Loucy (cell line): Measurements from ENCODE around the gene ANXA3.

ENCODE experiments used
- H2AFZ ChIP-seq: fragments of 200-600 bp; sonication (generic); 2 replicates; pipeline ENCODE4 v1.6.0; 2016; ENCODE audit warnings: antibody characterized with exemption, mild to moderate bottlenecking, low read length, moderate library complexity
- H3F3A ChIP-seq: fragments of 200-600 bp; 2 replicates; pipeline ENCODE4 v1.6.0; 2016; ENCODE audit warnings: antibody characterized with exemption, low read depth, mild to moderate bottlenecking
- H3K27me3 ChIP-seq: fragments of 200-600 bp; sonication (generic); 2 replicates; pipeline ENCODE4 v1.6.1; 2014; ENCODE audit warnings: low read length, mild to moderate bottlenecking; ENCODE audit not compliant: insufficient read depth, poor library complexity, severe bottlenecking
- H3K36me3 ChIP-seq: fragments of 200-600 bp; sonication (generic); 2 replicates; pipeline ENCODE4 v1.6.1; 2016; ENCODE audit warnings: low read length; ENCODE audit not compliant: insufficient read depth
- H3K4me1 ChIP-seq: fragments of 200-600 bp; sonication (generic); 2 replicates; pipeline ENCODE4 v1.5.1; 2014; ENCODE audit warnings: low read length, mild to moderate bottlenecking; ENCODE audit not compliant: insufficient read depth, poor library complexity, severe bottlenecking
- H3K4me2 ChIP-seq: fragments of 200-600 bp; sonication (generic); 2 replicates; pipeline ENCODE4 v1.6.0; 2014; ENCODE audit warnings: antibody characterized with exemption, low read length, low read depth, mild to moderate bottlenecking; ENCODE audit not compliant: poor library complexity, severe bottlenecking
- H3K4me3 ChIP-seq: fragments of 200-600 bp; sonication (generic); 2 replicates; pipeline ENCODE4 v1.5.1; 2014; ENCODE audit warnings: low read length, mild to moderate bottlenecking, mixed read lengths; ENCODE audit not compliant: poor library complexity, severe bottlenecking
- H3K79me2 ChIP-seq: fragments of 200-600 bp; sonication (generic); 2 replicates; pipeline ENCODE4 v1.6.1; 2014; ENCODE audit warnings: low read length; ENCODE audit not compliant: insufficient read depth
- H3K9ac ChIP-seq: fragments of 200-600 bp; sonication (generic); 2 replicates; pipeline ENCODE4 v1.6.0; 2014; ENCODE audit warnings: mild to moderate bottlenecking, low read depth, low read length, moderate library complexity; ENCODE audit not compliant: poor library complexity, severe bottlenecking
- H3K9me2 ChIP-seq: fragments of 200-600 bp; sonication (generic); replicated peaks from 2 replicates; pipeline ENCODE4 v1.6.1; 2016; ENCODE audit warnings: low read depth, low read length, mixed read lengths
- H3K9me3 ChIP-seq: fragments of 200-600 bp; sonication (generic); 2 replicates; pipeline ENCODE4 v1.6.1; 2014; ENCODE audit warnings: mild to moderate bottlenecking, antibody characterized with exemption, low read length, low read depth; ENCODE audit not compliant: insufficient read depth
- H4K20me1 ChIP-seq: fragments of 200-600 bp; sonication (generic); 2 replicates; pipeline ENCODE4 v1.6.0; 2014; ENCODE audit warnings: antibody characterized with exemption, low read length, mild to moderate bottlenecking; ENCODE audit not compliant: insufficient read depth, poor library complexity, severe bottlenecking
- CTCF ChIP-seq: fragments of 200-600 bp; sonication (generic); conservative IDR thresholded peaks from 2 replicates; pipeline ENCODE4 v1.5.1; 2014; ENCODE audit warnings: mild to moderate bottlenecking, antibody characterized with exemption, low read length
- EZH2phosphoT487 ChIP-seq: fragments of 200-600 bp; IDR thresholded peaks from 2 replicates; pipeline ENCODE4 v1.6.1; 2018; ENCODE audit warnings: antibody characterized with exemption, mild to moderate bottlenecking, moderate library complexity, borderline replicate concordance

ANXA3 gene

GRCh38 chr4:78609580-78609979 is 58.0 kb downstream of the ANXA3 start:
- peaks cover 26% of the 10 kb centered on the region for H3F3A ChIP-seq
- no peaks in the 10 kb centered on the region for H3K27me3 ChIP-seq
- H2AFZ ChIP-seq = no peak overlapping the region
- H3K4me1 ChIP-seq = peaks cover 75% of the 10 kb centered on the region
- H3K4me3 ChIP-seq = peak overlapping the region; percentile 56
- H4K20me1 ChIP-seq = no peaks in the 10 kb centered on the region
- peak overlapping the region; percentile 77 for H3K4me2 ChIP-seq
- H3K79me2 ChIP-seq = no peaks in the 10 kb centered on the region
- no peaks in the 10 kb centered on the region for H3K9me3 ChIP-seq
- no peaks in the 10 kb centered on the region for H3K36me3 ChIP-seq
- TF ChIP-seq CTCF = no peak
- TF ChIP-seq EZH2phosphoT487 = no peak
- H3K9me2 ChIP-seq = no peaks in the 10 kb centered on the region
- peak overlapping the region; percentile 75 for H3K9ac ChIP-seq

- Histone ChIP-seq H3K79me2 (no peaks in the 10 kb centered on the region), H3K4me2 (peak overlapping the region; percentile 77), H3K27me3 (no peaks in the 10 kb centered on the region), H3K4me1 (peaks cover 86% of the 10 kb centered on the region), H3K9ac (peak overlapping the region; percentile 75), H4K20me1 (no peaks in the 10 kb centered on the region), H2AFZ (no peak overlapping the region), H3F3A (peaks cover 28% of the 10 kb centered on the region), H3K9me2 (no peaks in the 10 kb centered on the region), H3K4me3 (peak overlapping the region; percentile 56), H3K9me3 (no peaks in the 10 kb centered on the region), H3K36me3 (no peaks in the 10 kb centered on the region)
- no peak for TF ChIP-seq CTCF
- TF ChIP-seq EZH2phosphoT487 = no peak
Measured at GRCh38 chr4:78610546-78611214, 59.1 kb downstream of the ANXA3 start.

- H3K9me2 ChIP-seq = no peaks in the 10 kb centered on the region
- H3K79me2 ChIP-seq = no peaks in the 10 kb centered on the region
- no peak overlapping the region for H2AFZ ChIP-seq
- H3K4me1 ChIP-seq = peaks cover 90% of the 10 kb centered on the region
- peaks cover 28% of the 10 kb centered on the region for H3F3A ChIP-seq
- peak overlapping the region; percentile 6 for H3K4me3 ChIP-seq
- TF ChIP-seq CTCF (no peak), EZH2phosphoT487 (no peak)
- peak overlapping the region; percentile 54 for H3K9ac ChIP-seq
- H3K9me3 ChIP-seq = no peaks in the 10 kb centered on the region
- H4K20me1 ChIP-seq = no peaks in the 10 kb centered on the region
- no peaks in the 10 kb centered on the region for H3K27me3 ChIP-seq
- H3K36me3 ChIP-seq = no peaks in the 10 kb centered on the region
- peak overlapping the region; percentile 77 for H3K4me2 ChIP-seq
Measured at GRCh38 chr4:78611215-78611558, 59.6 kb downstream of the ANXA3 start.
